ENCODE data around the gene ARID3C. TPM values are rescaled to one million over a fixed set of nuclear protein-coding genes. Genes with fewer than 3 reads are reported as not detected.

Gene ARID3C
- total and polyA plus RNA-seq, 3 donors from 2014 or later, result 0.31 to 0.45 (median 0.37) TPM

DNA sequence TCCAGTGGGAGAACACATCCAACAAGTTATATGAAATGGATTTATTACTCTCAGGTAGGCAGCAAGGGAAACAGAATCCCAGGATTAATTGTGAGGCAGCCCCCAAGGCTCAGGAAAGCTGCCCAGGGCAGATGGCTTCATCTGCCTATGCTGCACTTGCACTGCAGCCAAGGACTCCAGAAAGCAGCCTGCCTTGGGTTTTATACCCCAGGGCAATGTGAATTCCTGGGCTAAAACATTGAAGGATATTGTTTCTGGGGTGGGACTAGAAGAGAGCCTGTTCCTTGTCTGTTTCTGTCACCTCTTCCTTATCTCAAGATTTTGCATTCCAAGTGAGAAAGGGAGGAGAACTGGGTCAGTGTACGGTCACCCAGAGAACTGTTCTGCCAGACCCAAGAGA, 42.4 kb upstream of the ARID3C start:
- Histone ChIP-seq H3K4me1 (peaks cover 5% of the 10 kb centered on the region), H3K9me3 (no peaks in the 10 kb centered on the region), H3K36me3 (ENCODE audit: low read depth, missing control alignments) (no peaks in the 10 kb centered on the region), H3K27ac (no peak overlapping the region), H3K4me3 (no peak overlapping the region), H3K27me3 (no peaks in the 10 kb centered on the region)
- intact Hi-C loops (cut with DNase I; ENCODE audit: low total_unique reads), result no loop called here
- no peak for DNase-seq
- TF ChIP-seq, protein P1, sequence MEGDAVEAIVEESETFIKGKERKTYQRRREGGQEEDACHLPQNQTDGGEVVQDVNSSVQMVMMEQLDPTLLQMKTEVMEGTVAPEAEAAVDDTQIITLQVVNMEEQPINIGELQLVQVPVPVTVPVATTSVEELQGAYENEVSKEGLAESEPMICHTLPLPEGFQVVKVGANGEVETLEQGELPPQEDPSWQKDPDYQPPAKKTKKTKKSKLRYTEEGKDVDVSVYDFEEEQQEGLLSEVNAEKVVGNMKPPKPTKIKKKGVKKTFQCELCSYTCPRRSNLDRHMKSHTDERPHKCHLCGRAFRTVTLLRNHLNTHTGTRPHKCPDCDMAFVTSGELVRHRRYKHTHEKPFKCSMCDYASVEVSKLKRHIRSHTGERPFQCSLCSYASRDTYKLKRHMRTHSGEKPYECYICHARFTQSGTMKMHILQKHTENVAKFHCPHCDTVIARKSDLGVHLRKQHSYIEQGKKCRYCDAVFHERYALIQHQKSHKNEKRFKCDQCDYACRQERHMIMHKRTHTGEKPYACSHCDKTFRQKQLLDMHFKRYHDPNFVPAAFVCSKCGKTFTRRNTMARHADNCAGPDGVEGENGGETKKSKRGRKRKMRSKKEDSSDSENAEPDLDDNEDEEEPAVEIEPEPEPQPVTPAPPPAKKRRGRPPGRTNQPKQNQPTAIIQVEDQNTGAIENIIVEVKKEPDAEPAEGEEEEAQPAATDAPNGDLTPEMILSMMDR (IDR thresholded peaks at IDR 0.05), result no peak
- TF ChIP-seq POLR2A (IDR thresholded peaks at IDR 0.05), result no peak
- WGBS, 2 donors, result 55 to 73% methylated on average over 1 of the region's 1 CpG

DNA sequence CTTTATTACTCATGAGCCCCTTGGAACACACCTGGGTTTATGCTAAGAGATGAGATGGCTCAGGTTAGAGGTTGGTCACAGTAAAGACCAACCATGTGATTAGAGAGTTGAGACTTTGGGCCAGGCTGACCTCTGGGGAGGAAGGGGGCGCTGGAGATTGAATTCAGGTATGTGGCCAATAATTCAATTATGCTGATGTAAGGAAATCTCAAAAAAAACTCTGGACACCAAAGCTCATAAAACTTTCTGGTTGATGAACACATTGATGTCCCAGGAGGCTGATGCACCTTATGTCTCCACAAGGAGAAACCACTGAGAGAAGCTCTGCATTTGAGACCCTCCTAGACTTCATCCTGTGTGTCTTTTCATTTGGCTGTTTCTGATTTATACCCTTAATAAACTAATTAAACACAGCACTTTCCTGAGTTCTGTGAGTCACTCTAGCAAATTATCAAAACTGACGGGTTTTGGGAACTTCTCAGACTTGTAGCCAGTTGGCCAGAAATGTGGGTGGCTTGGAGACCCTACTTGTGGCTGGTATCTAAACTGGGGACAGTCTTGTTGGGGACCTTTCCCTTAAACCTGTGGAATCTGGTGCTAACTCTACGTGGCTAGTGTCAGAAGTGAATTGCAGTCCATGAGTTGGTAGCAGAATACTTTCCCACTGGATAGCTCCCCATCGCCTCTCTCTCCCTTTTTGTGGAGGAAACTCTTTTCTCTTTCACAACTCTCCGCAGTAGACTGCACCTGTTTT, 41.1 kb upstream of the ARID3C start:
- no peak for TF ChIP-seq POLR2A (IDR thresholded peaks at IDR 0.05)
- TF ChIP-seq, protein P1 (IDR thresholded peaks at IDR 0.05), result no peak
- Histone ChIP-seq H3K36me3 (ENCODE audit: low read depth, missing control alignments) (no peaks in the 10 kb centered on the region), H3K27ac (no peak overlapping the region), H3K4me3 (no peak overlapping the region), H3K27me3 (no peaks in the 10 kb centered on the region), H3K4me1 (peaks cover 7% of the 10 kb centered on the region), H3K9me3 (no peaks in the 10 kb centered on the region)
- no peak for DNase-seq
- intact Hi-C loops (cut with DNase I; ENCODE audit: low total_unique reads), result no loop called here
- WGBS, 2 donors, result 89 to 96% methylated on average over 5 of the region's 5 CpGs

DNA sequence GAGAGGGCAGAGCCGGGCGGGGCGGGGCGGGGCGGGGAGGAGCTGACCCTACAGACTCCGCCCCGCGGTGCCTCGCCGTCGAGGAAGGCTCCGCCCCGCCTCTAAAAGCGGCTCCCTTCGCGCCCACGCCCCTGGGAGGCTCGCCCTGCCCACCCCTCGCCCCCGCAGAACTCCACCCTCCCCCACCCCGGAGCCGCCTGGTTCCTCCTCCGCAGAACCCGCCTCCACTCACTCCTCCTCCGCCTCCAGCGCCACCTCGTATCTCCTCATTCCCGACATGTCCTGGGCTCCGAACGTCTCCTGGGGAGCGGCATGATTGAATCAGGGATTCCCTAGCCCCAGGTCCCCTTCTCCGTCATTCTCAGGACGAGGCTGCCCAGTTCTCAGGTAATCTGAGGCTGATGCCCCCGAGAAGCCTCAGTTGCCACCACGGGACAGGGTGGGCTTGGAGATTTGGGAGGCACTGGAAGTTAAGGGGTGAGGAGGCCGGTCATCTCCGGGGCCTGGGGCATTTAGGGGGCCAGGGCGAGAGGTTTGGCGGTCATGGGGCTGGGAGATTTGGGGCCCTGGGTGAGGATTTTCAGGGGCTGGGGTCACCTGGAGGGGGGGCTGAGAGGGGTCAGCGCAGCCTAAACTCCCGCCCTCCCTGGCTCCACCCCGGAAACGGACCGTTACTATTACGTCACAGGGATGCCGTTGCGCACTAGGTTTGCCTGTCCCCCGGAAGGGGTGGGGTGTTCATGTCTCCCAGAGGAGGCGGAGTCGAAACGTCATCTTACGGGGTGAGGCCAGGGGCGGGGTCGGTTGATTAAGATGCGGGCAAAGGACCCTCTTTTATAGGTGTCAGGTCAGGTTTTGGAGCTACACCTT, 36.8 kb upstream of the ARID3C start:
- 1 to 13% methylated on average over 6 to 52 of the region's 55 CpGs for WGBS, 2 donors
- intact Hi-C loops (cut with DNase I; ENCODE audit: low total_unique reads), result no loop called here
- Histone ChIP-seq H3K27me3 (no peaks in the 10 kb centered on the region), H3K4me3 (peak overlapping the region; percentile 77 to 91), H3K27ac (peak overlapping the region; percentile 98 to 100), H3K4me1 (peaks cover 16% of the 10 kb centered on the region), H3K9me3 (no peaks in the 10 kb centered on the region), H3K36me3 (ENCODE audit: low read depth, missing control alignments) (no peaks in the 10 kb centered on the region)
- peak; percentile 98 for DNase-seq
- TF ChIP-seq, protein P1 (IDR thresholded peaks at IDR 0.05), result no peak
- peak; percentile 31 for TF ChIP-seq POLR2A (IDR thresholded peaks at IDR 0.05)

DNA sequence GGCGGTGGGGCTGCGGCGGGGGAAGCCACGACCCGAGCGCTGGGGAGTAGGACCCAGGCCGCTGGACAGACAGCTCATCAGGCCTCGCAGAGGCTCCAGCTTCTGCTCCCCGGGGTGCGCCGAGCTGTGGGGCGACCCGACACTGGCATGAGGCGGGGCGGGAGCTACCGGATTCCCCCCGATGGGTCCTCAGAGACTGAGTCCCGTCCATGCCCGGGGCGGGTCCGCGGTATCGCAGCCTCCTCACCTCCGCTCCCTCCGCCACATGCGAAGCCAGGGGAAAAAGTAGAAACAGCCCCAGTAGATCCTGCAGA, 36.2 kb upstream of the ARID3C start:
- H3K4me3 ChIP-seq, result peak overlapping the region; percentile 77 to 91
- peaks cover 16% of the 10 kb centered on the region for H3K4me1 ChIP-seq
- intact Hi-C loops (cut with DNase I; ENCODE audit: low total_unique reads), result no loop called here
- no peaks in the 10 kb centered on the region for H3K36me3 ChIP-seq (ENCODE audit: low read depth, missing control alignments)
- WGBS, 2 donors, result 1 to 11% methylated on average over 7 to 26 of the region's 26 CpGs
- H3K9me3 ChIP-seq, result no peaks in the 10 kb centered on the region
- DNase-seq, result no peak
- peak overlapping the region; percentile 98 to 100 for H3K27ac ChIP-seq
- no peaks in the 10 kb centered on the region for H3K27me3 ChIP-seq
- TF ChIP-seq POLR2A (IDR thresholded peaks at IDR 0.05), result no peak
- TF ChIP-seq, protein P1 (IDR thresholded peaks at IDR 0.05), result no peak
